Right atrium auricular region (tissue), 2 donors: ENCODE measurements around the gene SMC4. TPM values are rescaled to one million over a fixed set of nuclear protein-coding genes. Genes with fewer than 3 reads are reported as not detected.
A peak's percentile ranks its signal among the peaks of the same experiment; 100 is the strongest.

Experiments
- DNase-seq: peaks from one replicate; pipeline ENCODE4 v3.0.0-alpha.2; 2019; ENCODE audit warnings: low spot score
- H3K27ac ChIP-seq, 2 donors: fragments of 200-600 bp; sonication (generic); 1 replicate in 1 of 2; 2 replicates in 1 of 2; pipeline ENCODE4 v1.5.1; 2016 to 2019
- H3K27me3 ChIP-seq, 2 donors: fragments of 200-600 bp; sonication (generic); one replicate each; pipeline versions ENCODE4 v1.5.1 to v1.6.0; 2017 to 2019
- H3K36me3 ChIP-seq: fragments of 200-600 bp; sonication (generic); one replicate; pipeline ENCODE4 v1.5.1; 2016
- H3K4me1 ChIP-seq, 2 donors: fragments of 200-600 bp; sonication (generic); one replicate each; pipeline versions ENCODE4 v1.5.1 to v1.6.0; 2017 to 2019
- H3K4me3 ChIP-seq, 2 donors: fragments of 200-600 bp; sonication (generic); 1 replicate in 1 of 2; 2 replicates in 1 of 2; pipeline ENCODE4 v1.5.1; 2017 to 2019; ENCODE audit warnings: mild to moderate bottlenecking in 1 of 2, moderate library complexity in 1 of 2
- H3K9me3 ChIP-seq, 2 donors: fragments of 200-600 bp; sonication (generic); one replicate each; pipeline ENCODE4 v1.5.1; 2019
- CTCF ChIP-seq, 2 donors: fragments of 200-600 bp; sonication (generic); IDR thresholded peaks; one replicate each; pipeline ENCODE4 v1.5.1; 2019; ENCODE audit warnings: antibody characterized with exemption in 2 of 2
- total RNA-seq, 2 donors: library from RNA; depleted of rRNA; stranded (reverse); fragments of >200 nt; gene quantifications; one replicate each; pipeline ENCODE4 v1.1.0, GENCODE V29; 2016

SMC4 gene
- total RNA-seq, 2 donors from 2014 or later = 10.7 to 10.8 TPM

- peak; percentile 65 for DNase-seq
- Histone ChIP-seq H3K4me1 (peaks cover 0 to 25% of the 10 kb centered on the region in 2 donors), H3K4me3 (peak overlapping the region; percentile 73 to 77), H3K27ac (peak overlapping the region; percentile 88 to 92), H3K9me3 (no peaks in the 10 kb centered on the region), H3K36me3 (no peaks in the 10 kb centered on the region), H3K27me3 (no peaks in the 10 kb centered on the region)
- TF ChIP-seq CTCF (IDR thresholded peaks at IDR 0.05) = no peak
Measured at GRCh38 chr3:160400030-160400701, 716 bp downstream of the SMC4 start.

GRCh38 chr3:160400702-160401150 lies 1.3 kb downstream of the SMC4 start:
- Histone ChIP-seq H3K27me3 (no peaks in the 10 kb centered on the region), H3K4me3 (peak overlapping the region; percentile 73 to 77), H3K9me3 (no peaks in the 10 kb centered on the region), H3K36me3 (no peaks in the 10 kb centered on the region), H3K4me1 (peaks cover 0 to 25% of the 10 kb centered on the region in 2 donors), H3K27ac (peak overlapping the region; percentile 88 to 92)
- no peak for TF ChIP-seq CTCF (IDR thresholded peaks at IDR 0.05)
- no peak for DNase-seq

- Histone ChIP-seq H3K4me3 (peak overlapping the region; percentile 73 to 77), H3K36me3 (no peaks in the 10 kb centered on the region), H3K9me3 (no peaks in the 10 kb centered on the region), H3K4me1 (peaks cover 0 to 25% of the 10 kb centered on the region in 2 donors), H3K27ac (peak overlapping the region in 1 of 2 donors; percentile 88), H3K27me3 (no peaks in the 10 kb centered on the region)
- no peak for DNase-seq
- no peak for TF ChIP-seq CTCF (IDR thresholded peaks at IDR 0.05)
Measured at GRCh38 chr3:160401291-160402095, 2.0 kb downstream of the SMC4 start.

GRCh38 chr3:160402221-160403027 lies 3.0 kb downstream of the SMC4 start:
- no peaks in the 10 kb centered on the region for H3K9me3 ChIP-seq
- H3K27me3 ChIP-seq = no peaks in the 10 kb centered on the region
- no peak overlapping the region for H3K27ac ChIP-seq
- H3K36me3 ChIP-seq = no peaks in the 10 kb centered on the region
- peak overlapping the region in 1 of 2 donors; percentile 73 for H3K4me3 ChIP-seq
- H3K4me1 ChIP-seq = peaks cover 0 to 25% of the 10 kb centered on the region in 2 donors
- no peak for DNase-seq
- TF ChIP-seq CTCF (IDR thresholded peaks at IDR 0.05) = no peak

GRCh38 chr3:160403028-160403545 lies 3.6 kb downstream of the SMC4 start:
- peaks cover 0 to 22% of the 10 kb centered on the region in 2 donors for H3K4me1 ChIP-seq
- no peak for TF ChIP-seq CTCF (IDR thresholded peaks at IDR 0.05)
- no peaks in the 10 kb centered on the region for H3K27me3 ChIP-seq
- DNase-seq = no peak
- no peaks in the 10 kb centered on the region for H3K9me3 ChIP-seq
- no peak overlapping the region for H3K27ac ChIP-seq
- no peaks in the 10 kb centered on the region for H3K36me3 ChIP-seq
- peak overlapping the region in 1 of 2 donors; percentile 1 for H3K4me3 ChIP-seq
